ENCODE measurements around the gene GPC3. TPM values are rescaled to one million over a fixed set of nuclear protein-coding genes. Genes with fewer than 3 reads are reported as not detected.
A peak's percentile ranks its signal among the peaks of the same experiment; 100 is the strongest.

Gene GPC3
- total and polyA plus RNA-seq, 2 experiments from 2014 or later, result 36.8 to 60.1 TPM

DNA sequence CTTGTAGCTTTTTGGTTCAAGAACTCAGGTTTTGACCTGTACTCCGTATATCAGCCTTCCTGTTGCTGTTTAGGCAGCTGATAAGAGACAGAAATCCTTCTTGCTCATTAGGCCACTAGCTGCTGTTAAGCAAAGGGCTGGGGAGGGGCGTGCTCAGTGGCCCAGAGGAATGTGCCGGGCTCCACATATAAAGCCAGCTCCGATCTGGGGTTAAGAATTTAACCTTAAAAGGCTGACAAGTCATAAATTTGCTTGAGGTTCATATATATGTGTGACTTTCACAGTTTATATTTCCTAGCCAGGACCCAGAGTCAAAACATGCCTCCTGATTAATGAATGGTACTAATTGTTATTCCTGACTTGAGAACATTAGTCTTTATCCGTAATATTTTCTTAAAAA, 15.3 kb downstream of the GPC3 start:
- peak overlapping the region; percentile 88 for H3K27ac ChIP-seq (ENCODE audit: low read depth)
- H2AFZ ChIP-seq, result no peak overlapping the region
- Mint-ChIP-seq H3K27ac (peak overlapping the region; percentile 1; the same call in 1 of the 2 replicates), H3K27me3 (ENCODE audit: insufficient read depth, low read depth, poor library complexity) (no peaks in the 10 kb centered on the region), H3K4me3 (no peak overlapping the region), H3K9me3 (no peaks in the 10 kb centered on the region), H3K36me3 (ENCODE audit: low read depth) (no peaks in the 10 kb centered on the region; the same call in 2 of the 3 replicates), H3K4me1 (peaks cover 47% of the 10 kb centered on the region)
- no peaks in the 10 kb centered on the region for H3K9me2 ChIP-seq (ENCODE audit: insufficient read depth)
- ATAC-seq (peak; percentile 90), DNase-seq (ENCODE audit: low spot score) (peak; percentile 68)
- no peaks in the 10 kb centered on the region for H3K79me2 ChIP-seq (replicated peaks; ENCODE audit: insufficient read depth)
- no peaks in the 10 kb centered on the region for H3K36me3 ChIP-seq (ENCODE audit: insufficient read depth)
- peak overlapping the region; percentile 47; the same call in 1 of the 2 replicates for H3K4me2 ChIP-seq
- H3F3A ChIP-seq (replicated peaks; ENCODE audit: low read depth), result no peaks in the 10 kb centered on the region
- H3K4me3 ChIP-seq, result no peak overlapping the region
- no peaks in the 10 kb centered on the region for H4K20me1 ChIP-seq (replicated peaks; ENCODE audit: insufficient read depth)
- no peaks in the 10 kb centered on the region for H3K27me3 ChIP-seq (ENCODE audit: insufficient read depth)
- no peak for TF ChIP-seq STAT1 (IDR thresholded peaks at IDR 0.05; ENCODE audit: unreplicated experiment)
- H3K4me1 ChIP-seq (ENCODE audit: insufficient read depth), result peaks cover 45% of the 10 kb centered on the region

DNA sequence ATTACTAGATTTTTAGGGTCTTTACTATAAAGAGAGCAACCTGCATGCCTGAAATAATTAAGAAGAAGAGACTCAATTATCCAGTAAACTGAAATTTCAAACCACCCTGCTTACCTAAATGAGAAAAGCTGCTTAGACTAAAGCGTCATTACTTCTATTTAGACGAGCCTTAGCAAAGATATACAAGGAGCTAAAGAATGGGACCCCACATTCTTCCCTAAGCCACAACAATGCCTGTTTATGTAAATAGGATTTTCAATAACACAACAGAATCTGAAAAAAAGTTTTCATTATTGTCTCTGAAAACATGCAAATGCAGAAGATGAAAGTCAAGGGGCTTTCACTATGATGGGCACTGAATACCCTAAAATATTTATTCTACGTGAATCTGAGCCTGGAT, 16.2 kb downstream of the GPC3 start:
- H3K27ac Mint-ChIP-seq, result peak overlapping the region; percentile 75; the same call in 1 of the 2 replicates

DNA sequence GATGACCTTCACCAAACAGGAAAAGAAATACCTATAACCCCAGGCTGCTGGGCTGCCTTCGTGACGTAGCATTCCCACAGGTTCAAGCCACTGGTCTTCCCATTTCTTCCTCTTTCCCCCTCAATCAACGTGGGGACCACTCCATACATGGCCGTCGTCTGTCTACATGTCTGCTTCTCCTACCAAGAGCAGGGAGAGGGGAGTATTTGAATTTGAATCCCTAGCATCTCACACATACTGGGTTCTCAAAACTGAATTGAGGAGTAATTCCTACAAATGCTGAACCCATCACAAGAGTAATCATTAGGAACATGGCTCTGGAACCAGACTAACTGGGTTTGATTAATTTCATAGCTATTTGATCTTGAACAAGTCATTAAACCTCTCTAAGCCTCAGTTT, 17.3 kb downstream of the GPC3 start:
- Histone ChIP-seq H4K20me1 (replicated peaks; ENCODE audit: insufficient read depth) (no peaks in the 10 kb centered on the region), H3K27me3 (ENCODE audit: insufficient read depth) (no peaks in the 10 kb centered on the region), H3K36me3 (ENCODE audit: insufficient read depth) (no peaks in the 10 kb centered on the region), H3K4me3 (no peak overlapping the region), H3K79me2 (replicated peaks; ENCODE audit: insufficient read depth) (no peaks in the 10 kb centered on the region), H3K4me2 (peak overlapping the region; percentile 47), H3K4me1 (ENCODE audit: insufficient read depth) (peaks cover 49% of the 10 kb centered on the region), H2AFZ (no peak overlapping the region), H3F3A (replicated peaks; ENCODE audit: low read depth) (no peaks in the 10 kb centered on the region), H3K27ac (ENCODE audit: low read depth) (peak overlapping the region; percentile 88; the same call in 1 of the 2 replicates), H3K9me2 (ENCODE audit: insufficient read depth) (no peaks in the 10 kb centered on the region)
- H3K36me3 Mint-ChIP-seq (ENCODE audit: low read depth), result no peaks in the 10 kb centered on the region; the same call in 2 of the 3 replicates
- ATAC-seq (no peak), DNase-seq (ENCODE audit: low spot score) (no peak)
- peaks cover 51% of the 10 kb centered on the region for H3K4me1 Mint-ChIP-seq
- H3K27ac Mint-ChIP-seq, result no peak overlapping the region
- no peaks in the 10 kb centered on the region for H3K9me3 Mint-ChIP-seq
- H3K27me3 Mint-ChIP-seq (ENCODE audit: insufficient read depth, low read depth, poor library complexity), result no peaks in the 10 kb centered on the region
- H3K4me3 Mint-ChIP-seq, result no peak overlapping the region
- TF ChIP-seq STAT1 (IDR thresholded peaks at IDR 0.05; ENCODE audit: unreplicated experiment) (no peak), POLR2AphosphoS5 (IDR thresholded peaks at IDR 0.05; ENCODE audit: low read depth) (no peak), CREB1 (CRISPR knock-in tag; IDR thresholded peaks at IDR 0.05; ENCODE audit: low read depth) (no peak), EZH2 (IDR thresholded peaks at IDR 0.05; ENCODE audit: low read depth, unreplicated experiment) (no peak), JUNB (IDR thresholded peaks at IDR 0.05; ENCODE audit: unreplicated experiment) (no peak), NANOG (IDR thresholded peaks at IDR 0.05; ENCODE audit: borderline replicate concordance) (no peak), ZNF331 (CRISPR knock-in tag; IDR thresholded peaks at IDR 0.05; ENCODE audit: low read depth) (no peak)
- TF ChIP-seq, protein P1, sequence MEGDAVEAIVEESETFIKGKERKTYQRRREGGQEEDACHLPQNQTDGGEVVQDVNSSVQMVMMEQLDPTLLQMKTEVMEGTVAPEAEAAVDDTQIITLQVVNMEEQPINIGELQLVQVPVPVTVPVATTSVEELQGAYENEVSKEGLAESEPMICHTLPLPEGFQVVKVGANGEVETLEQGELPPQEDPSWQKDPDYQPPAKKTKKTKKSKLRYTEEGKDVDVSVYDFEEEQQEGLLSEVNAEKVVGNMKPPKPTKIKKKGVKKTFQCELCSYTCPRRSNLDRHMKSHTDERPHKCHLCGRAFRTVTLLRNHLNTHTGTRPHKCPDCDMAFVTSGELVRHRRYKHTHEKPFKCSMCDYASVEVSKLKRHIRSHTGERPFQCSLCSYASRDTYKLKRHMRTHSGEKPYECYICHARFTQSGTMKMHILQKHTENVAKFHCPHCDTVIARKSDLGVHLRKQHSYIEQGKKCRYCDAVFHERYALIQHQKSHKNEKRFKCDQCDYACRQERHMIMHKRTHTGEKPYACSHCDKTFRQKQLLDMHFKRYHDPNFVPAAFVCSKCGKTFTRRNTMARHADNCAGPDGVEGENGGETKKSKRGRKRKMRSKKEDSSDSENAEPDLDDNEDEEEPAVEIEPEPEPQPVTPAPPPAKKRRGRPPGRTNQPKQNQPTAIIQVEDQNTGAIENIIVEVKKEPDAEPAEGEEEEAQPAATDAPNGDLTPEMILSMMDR (conservative IDR thresholded peaks at IDR 0.05; ENCODE audit: low read depth in 2 of 2), result no peak
- TF ChIP-seq, protein P2, sequence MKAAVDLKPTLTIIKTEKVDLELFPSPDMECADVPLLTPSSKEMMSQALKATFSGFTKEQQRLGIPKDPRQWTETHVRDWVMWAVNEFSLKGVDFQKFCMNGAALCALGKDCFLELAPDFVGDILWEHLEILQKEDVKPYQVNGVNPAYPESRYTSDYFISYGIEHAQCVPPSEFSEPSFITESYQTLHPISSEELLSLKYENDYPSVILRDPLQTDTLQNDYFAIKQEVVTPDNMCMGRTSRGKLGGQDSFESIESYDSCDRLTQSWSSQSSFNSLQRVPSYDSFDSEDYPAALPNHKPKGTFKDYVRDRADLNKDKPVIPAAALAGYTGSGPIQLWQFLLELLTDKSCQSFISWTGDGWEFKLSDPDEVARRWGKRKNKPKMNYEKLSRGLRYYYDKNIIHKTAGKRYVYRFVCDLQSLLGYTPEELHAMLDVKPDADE (IDR thresholded peaks at IDR 0.05), result no peak

More for the DNA sequence above, 16.2 kb downstream of the GPC3 start:
- ATAC-seq, result peak; percentile 34; the same call in 2 of the 3 replicates
- Histone ChIP-seq H3K4me1 (ENCODE audit: insufficient read depth) (peaks cover 49% of the 10 kb centered on the region), H3K9me2 (ENCODE audit: insufficient read depth) (no peaks in the 10 kb centered on the region), H3K79me2 (replicated peaks; ENCODE audit: insufficient read depth) (no peaks in the 10 kb centered on the region), H3K27ac (ENCODE audit: low read depth) (peak overlapping the region; percentile 88), H3F3A (replicated peaks; ENCODE audit: low read depth) (no peaks in the 10 kb centered on the region), H3K27me3 (ENCODE audit: insufficient read depth) (no peaks in the 10 kb centered on the region), H3K4me3 (peak overlapping the region; percentile 25), H4K20me1 (replicated peaks; ENCODE audit: insufficient read depth) (no peaks in the 10 kb centered on the region), H3K4me2 (peak overlapping the region; percentile 47), H3K36me3 (ENCODE audit: insufficient read depth) (no peaks in the 10 kb centered on the region), H2AFZ (no peak overlapping the region)
- DNase-seq (ENCODE audit: low spot score), result peak; percentile 12
- Mint-ChIP-seq H3K27me3 (ENCODE audit: insufficient read depth, low read depth, poor library complexity) (no peaks in the 10 kb centered on the region), H3K36me3 (ENCODE audit: low read depth) (no peaks in the 10 kb centered on the region; the same call in 2 of the 3 replicates), H3K4me1 (peaks cover 51% of the 10 kb centered on the region), H3K9me3 (no peaks in the 10 kb centered on the region), H3K4me3 (peak overlapping the region; percentile 55)
- no peak for TF ChIP-seq EZH2 (IDR thresholded peaks at IDR 0.05; ENCODE audit: low read depth, unreplicated experiment)
- TF ChIP-seq EZH2phosphoT487 (IDR thresholded peaks at IDR 0.05; ENCODE audit: unreplicated experiment), result no peak
- TF ChIP-seq CREB1 (CRISPR knock-in tag; IDR thresholded peaks at IDR 0.05; ENCODE audit: low read depth), result no peak
- no peak for TF ChIP-seq POLR2AphosphoS5 (IDR thresholded peaks at IDR 0.05; ENCODE audit: low read depth)
- TF ChIP-seq NANOG (IDR thresholded peaks at IDR 0.05; ENCODE audit: borderline replicate concordance), result peak; percentile 21; the same call in 1 of the 2 replicates

Data from GM23338 (cell line).